Measurements from ENCODE around the gene CFAP91. TPM values are rescaled to one million over a fixed set of nuclear protein-coding genes. Genes with fewer than 3 reads are reported as not detected.

CFAP91 gene
- total RNA-seq, 4 donors from 2014 or later, result 11.4 to 23.7 (median 15.8) TPM

DNA sequence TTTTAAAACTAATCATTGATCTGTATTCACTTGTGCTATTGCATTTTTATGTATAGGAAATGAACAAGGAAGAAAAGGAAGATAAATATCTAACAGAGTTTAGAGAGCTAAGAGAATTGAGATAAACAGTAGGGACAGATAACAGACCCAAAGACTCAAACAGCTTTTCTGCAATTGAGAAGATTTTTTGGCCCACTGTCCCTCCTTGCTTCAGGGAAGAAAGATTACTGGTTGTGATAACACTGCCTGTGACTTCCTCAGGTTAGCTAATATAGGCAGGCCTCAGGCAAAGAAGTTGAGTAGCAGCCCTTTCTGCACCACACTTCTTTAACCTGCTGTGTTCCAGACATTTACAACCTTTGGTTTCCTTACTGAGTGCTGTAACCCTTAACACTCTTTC is 22.9 kb upstream of the CFAP91 start:
- no peaks in the 10 kb centered on the region for H3K9me3 ChIP-seq
- TF ChIP-seq POLR2A (IDR thresholded peaks at IDR 0.05) (no peak), EP300 (IDR thresholded peaks at IDR 0.05) (no peak)
- TF ChIP-seq, protein P1, sequence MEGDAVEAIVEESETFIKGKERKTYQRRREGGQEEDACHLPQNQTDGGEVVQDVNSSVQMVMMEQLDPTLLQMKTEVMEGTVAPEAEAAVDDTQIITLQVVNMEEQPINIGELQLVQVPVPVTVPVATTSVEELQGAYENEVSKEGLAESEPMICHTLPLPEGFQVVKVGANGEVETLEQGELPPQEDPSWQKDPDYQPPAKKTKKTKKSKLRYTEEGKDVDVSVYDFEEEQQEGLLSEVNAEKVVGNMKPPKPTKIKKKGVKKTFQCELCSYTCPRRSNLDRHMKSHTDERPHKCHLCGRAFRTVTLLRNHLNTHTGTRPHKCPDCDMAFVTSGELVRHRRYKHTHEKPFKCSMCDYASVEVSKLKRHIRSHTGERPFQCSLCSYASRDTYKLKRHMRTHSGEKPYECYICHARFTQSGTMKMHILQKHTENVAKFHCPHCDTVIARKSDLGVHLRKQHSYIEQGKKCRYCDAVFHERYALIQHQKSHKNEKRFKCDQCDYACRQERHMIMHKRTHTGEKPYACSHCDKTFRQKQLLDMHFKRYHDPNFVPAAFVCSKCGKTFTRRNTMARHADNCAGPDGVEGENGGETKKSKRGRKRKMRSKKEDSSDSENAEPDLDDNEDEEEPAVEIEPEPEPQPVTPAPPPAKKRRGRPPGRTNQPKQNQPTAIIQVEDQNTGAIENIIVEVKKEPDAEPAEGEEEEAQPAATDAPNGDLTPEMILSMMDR (IDR thresholded peaks at IDR 0.05), result no peak
- no peak overlapping the region for H3K27ac ChIP-seq
- H3K27me3 ChIP-seq, result no peaks in the 10 kb centered on the region
- DNase-seq (ENCODE audit: low spot score in 2 of 2), result no peak
- H3K4me1 ChIP-seq, result peaks cover 0 to 26% (median 13%) of the 10 kb centered on the region in 4 donors
- H3K36me3 ChIP-seq, result peaks cover 0 to under 1% (median 0%) of the 10 kb centered on the region in 3 donors
- H3K4me3 ChIP-seq, result no peak overlapping the region

DNA sequence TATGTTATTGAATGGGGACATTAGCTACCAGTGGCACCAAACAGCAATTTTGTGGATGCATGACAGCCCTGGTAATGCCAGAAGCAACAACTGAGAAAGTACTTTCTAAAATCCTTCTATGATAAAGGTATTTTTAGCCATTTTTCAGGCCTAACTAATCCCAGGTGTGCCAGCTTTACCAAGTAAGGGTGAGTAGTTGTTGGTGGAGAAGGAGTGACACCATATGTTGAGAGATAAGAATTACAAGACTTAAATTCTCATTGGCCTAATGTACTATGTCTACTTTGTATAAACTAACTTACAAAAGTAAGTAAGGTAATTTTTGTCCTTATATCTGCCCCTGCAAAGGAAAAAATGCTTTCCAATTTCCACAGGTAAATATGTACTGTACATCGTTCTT is 21.5 kb upstream of the CFAP91 start:
- WGBS, 2 donors, result 55 to 69% methylated on average over 1 of the region's 1 CpG
- H3K27ac ChIP-seq, result no peak overlapping the region
- TF ChIP-seq POLR2A (IDR thresholded peaks at IDR 0.05), result no peak
- TF ChIP-seq, protein P1 (IDR thresholded peaks at IDR 0.05), result peak in 2 of 5 experiments; percentile 9 to 14

DNA sequence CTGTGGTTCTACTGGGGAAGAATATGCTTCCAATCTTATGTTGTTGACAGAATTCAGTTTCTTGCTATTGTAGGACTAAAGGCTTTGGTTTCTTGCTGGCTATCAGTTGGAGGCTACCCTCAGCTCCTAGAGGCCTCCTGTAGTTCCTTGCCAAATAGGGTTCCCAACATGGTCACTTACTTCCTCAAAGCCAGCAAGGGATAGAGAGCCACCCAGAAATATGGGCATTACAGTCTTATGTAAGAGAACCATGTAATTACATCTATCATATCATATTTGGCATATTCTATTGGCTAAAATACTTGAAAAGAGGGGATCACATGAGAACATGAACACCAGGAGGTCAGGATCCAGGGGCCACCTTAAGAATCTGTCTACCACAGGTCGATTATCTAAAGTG is 19.4 kb upstream of the CFAP91 start:
- DNase-seq (ENCODE audit: low spot score in 2 of 2), result no peak
- Histone ChIP-seq H3K36me3 (no peaks in the 10 kb centered on the region), H3K9me3 (no peaks in the 10 kb centered on the region), H3K4me1 (no peaks in the 10 kb centered on the region), H3K27ac (no peak overlapping the region), H3K27me3 (no peaks in the 10 kb centered on the region), H3K4me3 (no peak overlapping the region)
- 28 to 50% methylated on average over 1 of the region's 1 CpG for WGBS, 2 donors
- TF ChIP-seq POLR2A (IDR thresholded peaks at IDR 0.05) (no peak), EP300 (IDR thresholded peaks at IDR 0.05) (no peak)
- TF ChIP-seq, protein P1 (IDR thresholded peaks at IDR 0.05), result no peak

More for the DNA sequence above, 21.5 kb upstream of the CFAP91 start:
- no peaks in the 10 kb centered on the region for H3K36me3 ChIP-seq
- H3K4me3 ChIP-seq, result no peak overlapping the region
- no peaks in the 10 kb centered on the region for H3K27me3 ChIP-seq
- H3K9me3 ChIP-seq, result no peaks in the 10 kb centered on the region
- H3K4me1 ChIP-seq, result peaks cover 0 to 12% (median 3%) of the 10 kb centered on the region in 4 donors
- no peak for DNase-seq (ENCODE audit: low spot score in 2 of 2)

DNA sequence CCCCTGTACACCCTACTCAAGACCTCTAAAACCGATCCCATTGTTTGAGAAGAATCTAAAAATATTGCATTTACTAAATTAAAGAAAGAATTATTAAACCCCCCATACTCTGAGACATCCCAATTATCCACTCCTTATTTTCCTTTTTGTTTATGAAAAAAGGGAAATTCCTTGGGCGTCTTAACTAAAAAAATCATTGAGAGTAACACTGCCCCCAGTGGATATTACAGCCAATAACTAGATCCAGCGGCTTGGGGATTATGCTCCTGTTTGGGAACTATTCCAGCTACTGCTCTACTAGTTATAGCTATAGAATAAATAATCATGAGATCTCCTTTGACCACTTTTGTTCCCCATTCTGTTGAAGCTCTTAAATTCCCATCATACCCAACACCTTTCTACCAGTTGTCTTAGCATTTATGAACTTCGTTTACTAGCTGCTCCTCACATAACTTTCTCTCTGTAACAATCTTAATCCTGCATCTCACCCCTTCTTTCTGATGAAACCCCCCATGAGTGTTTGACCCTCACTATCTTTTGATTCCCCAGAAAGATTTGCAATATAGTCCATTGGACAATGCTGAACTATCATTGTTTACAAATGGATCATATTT is 12.7 kb upstream of the CFAP91 start:
- no peaks in the 10 kb centered on the region for H3K4me1 ChIP-seq
- H3K27ac ChIP-seq, result no peak overlapping the region
- no peaks in the 10 kb centered on the region for H3K36me3 ChIP-seq
- 43 to 46% methylated on average over 4 of the region's 4 CpGs for WGBS, 2 donors
- DNase-seq (ENCODE audit: low spot score in 2 of 2), result no peak
- H3K4me3 ChIP-seq, result no peak overlapping the region
- no peaks in the 10 kb centered on the region for H3K9me3 ChIP-seq
- TF ChIP-seq EP300 (IDR thresholded peaks at IDR 0.05), result no peak
- TF ChIP-seq, protein P1 (IDR thresholded peaks at IDR 0.05), result peak in 4 of 5 experiments; percentile 12 to 37 (median 36)
- no peaks in the 10 kb centered on the region for H3K27me3 ChIP-seq

DNA sequence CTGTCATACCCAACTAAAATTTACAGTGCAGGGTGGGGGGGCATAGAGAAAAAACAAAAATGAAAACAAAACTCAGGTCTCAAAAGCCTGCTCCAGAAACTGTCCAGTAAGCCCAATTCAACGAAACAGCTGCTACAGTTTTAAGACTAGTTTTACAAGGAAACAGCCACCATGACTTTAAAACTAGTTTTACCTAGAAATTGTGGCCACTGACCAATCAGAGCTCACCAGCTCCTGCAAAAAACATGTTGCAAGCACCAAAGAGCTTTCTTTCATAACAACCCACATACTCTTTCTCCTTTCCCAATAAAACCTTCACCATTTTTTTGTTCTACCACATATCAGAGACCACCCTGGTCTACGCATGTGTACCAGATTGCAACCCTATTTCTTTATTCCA is 7.3 kb upstream of the CFAP91 start:
- no peak for DNase-seq (ENCODE audit: low spot score in 2 of 2)
- no peaks in the 10 kb centered on the region for H3K4me1 ChIP-seq
- H3K4me3 ChIP-seq, result no peak overlapping the region
- H3K36me3 ChIP-seq, result no peaks in the 10 kb centered on the region
- 92 to 93% methylated on average over 2 of the region's 2 CpGs for WGBS, 2 donors
- H3K9me3 ChIP-seq, result no peaks in the 10 kb centered on the region
- TF ChIP-seq, protein P1 (IDR thresholded peaks at IDR 0.05), result no peak
- TF ChIP-seq EP300 (IDR thresholded peaks at IDR 0.05) (no peak), POLR2A (IDR thresholded peaks at IDR 0.05) (no peak)
- H3K27ac ChIP-seq, result no peak overlapping the region
- no peaks in the 10 kb centered on the region for H3K27me3 ChIP-seq

All from tibial nerve (tissue), 4 donors.